Spleen (tissue), 7 donors: ENCODE measurements around the gene CLDN4.

Experiments
- POLR2A ChIP-seq, 3 donors: fragments of 450-650 bp; IDR thresholded peaks; one replicate each; pipeline ENCODE4 v1.5.1; 2017; ENCODE audit warnings: antibody characterized with exemption in 3 of 3, mild to moderate bottlenecking in 1 of 3
- TF ChIP-seq, protein P1 (sequence below), 11 experiments: fragments of 200-600 bp in 7 of 11; fragments of 450-650 bp in 4 of 11; sonication (generic) in 4 of 11; IDR thresholded peaks in 8 of 11; conservative IDR thresholded peaks in 3 of 11; 1 replicate in 7 of 11; 2 replicates in 4 of 11; pipeline versions ENCODE4 v1.4.0 to v1.8.0; 2016 to 2021; ENCODE audit warnings: antibody characterized with exemption in 11 of 11, inconsistent platforms in 4 of 11, mild to moderate bottlenecking in 1 of 11
- donor health status: DM: no; HTN: no; CAD: no; lungs with moderate emphysema.
- donor health status: DM: no; HTN: no; CAD: no.
- donor health status: DM: no; HTN: no; CAD: no.

DNA sequence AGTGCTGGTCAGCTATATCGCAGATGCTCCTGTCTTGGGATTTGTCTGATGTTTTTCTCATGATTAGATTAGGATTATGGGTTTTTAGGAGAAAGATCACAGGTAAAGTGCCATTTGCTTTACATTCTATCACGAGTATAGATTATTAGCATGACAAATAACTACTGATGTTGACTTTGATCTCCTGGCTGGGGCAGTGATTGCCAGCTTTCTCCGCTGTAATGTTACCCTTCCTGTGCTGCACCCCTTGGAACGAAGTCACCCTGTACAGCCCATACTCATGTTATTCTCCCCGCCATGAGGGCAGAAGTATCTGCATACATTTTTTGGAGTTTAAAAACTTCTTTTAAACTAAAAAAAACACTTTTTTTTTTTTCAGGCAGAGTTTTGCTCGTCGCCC lies 10.8 kb upstream of the CLDN4 start:
- TF ChIP-seq, protein P1, sequence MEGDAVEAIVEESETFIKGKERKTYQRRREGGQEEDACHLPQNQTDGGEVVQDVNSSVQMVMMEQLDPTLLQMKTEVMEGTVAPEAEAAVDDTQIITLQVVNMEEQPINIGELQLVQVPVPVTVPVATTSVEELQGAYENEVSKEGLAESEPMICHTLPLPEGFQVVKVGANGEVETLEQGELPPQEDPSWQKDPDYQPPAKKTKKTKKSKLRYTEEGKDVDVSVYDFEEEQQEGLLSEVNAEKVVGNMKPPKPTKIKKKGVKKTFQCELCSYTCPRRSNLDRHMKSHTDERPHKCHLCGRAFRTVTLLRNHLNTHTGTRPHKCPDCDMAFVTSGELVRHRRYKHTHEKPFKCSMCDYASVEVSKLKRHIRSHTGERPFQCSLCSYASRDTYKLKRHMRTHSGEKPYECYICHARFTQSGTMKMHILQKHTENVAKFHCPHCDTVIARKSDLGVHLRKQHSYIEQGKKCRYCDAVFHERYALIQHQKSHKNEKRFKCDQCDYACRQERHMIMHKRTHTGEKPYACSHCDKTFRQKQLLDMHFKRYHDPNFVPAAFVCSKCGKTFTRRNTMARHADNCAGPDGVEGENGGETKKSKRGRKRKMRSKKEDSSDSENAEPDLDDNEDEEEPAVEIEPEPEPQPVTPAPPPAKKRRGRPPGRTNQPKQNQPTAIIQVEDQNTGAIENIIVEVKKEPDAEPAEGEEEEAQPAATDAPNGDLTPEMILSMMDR (IDR thresholded peaks at IDR 0.05 in 8 of 11, conservative IDR thresholded peaks at IDR 0.05 in 3 of 11), result no peak
- no peak for TF ChIP-seq POLR2A (IDR thresholded peaks at IDR 0.05)
